Measurements from ENCODE around the gene BAD. TPM values are rescaled to one million over a fixed set of nuclear protein-coding genes. Genes with fewer than 3 reads are reported as not detected.

BAD gene
- total RNA-seq, 1 experiment from 2014 or later = 48.4 TPM

GRCh38 chr11:64232182-64232966 is 52.1 kb downstream of the BAD start:
- DNase-seq (ENCODE audit: low spot score) = no peak
- intact Hi-C loops (cut with micrococcal nuclease; ENCODE audit: unreplicated experiment) = no loop called here
- POLR2A ChIA-PET (ENCODE audit: low non-redundant PET) = no interaction called here
- CTCF ChIA-PET = interaction anchor here (0.8 kb wide), 1 partner anchor 28 kb away, joined by 5 read pairs; no protein-coding TSS in a partner anchor
- peaks cover 21% of the 10 kb centered on the region for H3K4me1 ChIP-seq (ENCODE audit: insufficient read depth, low read length, poor library complexity, severe bottlenecking)
- TF ChIP-seq EZH2 (IDR thresholded peaks at IDR 0.05; ENCODE audit: borderline replicate concordance, low read depth, low read length, poor library complexity, severe bottlenecking) = no peak
- TF ChIP-seq, protein P1, sequence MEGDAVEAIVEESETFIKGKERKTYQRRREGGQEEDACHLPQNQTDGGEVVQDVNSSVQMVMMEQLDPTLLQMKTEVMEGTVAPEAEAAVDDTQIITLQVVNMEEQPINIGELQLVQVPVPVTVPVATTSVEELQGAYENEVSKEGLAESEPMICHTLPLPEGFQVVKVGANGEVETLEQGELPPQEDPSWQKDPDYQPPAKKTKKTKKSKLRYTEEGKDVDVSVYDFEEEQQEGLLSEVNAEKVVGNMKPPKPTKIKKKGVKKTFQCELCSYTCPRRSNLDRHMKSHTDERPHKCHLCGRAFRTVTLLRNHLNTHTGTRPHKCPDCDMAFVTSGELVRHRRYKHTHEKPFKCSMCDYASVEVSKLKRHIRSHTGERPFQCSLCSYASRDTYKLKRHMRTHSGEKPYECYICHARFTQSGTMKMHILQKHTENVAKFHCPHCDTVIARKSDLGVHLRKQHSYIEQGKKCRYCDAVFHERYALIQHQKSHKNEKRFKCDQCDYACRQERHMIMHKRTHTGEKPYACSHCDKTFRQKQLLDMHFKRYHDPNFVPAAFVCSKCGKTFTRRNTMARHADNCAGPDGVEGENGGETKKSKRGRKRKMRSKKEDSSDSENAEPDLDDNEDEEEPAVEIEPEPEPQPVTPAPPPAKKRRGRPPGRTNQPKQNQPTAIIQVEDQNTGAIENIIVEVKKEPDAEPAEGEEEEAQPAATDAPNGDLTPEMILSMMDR (conservative IDR thresholded peaks at IDR 0.05; ENCODE audit: low read depth, low read length) = no peak
- peak overlapping the region; percentile 37 for H3K27ac ChIP-seq (ENCODE audit: low read depth, low read length, poor library complexity, severe bottlenecking)
- BruUV-seq (replicated peaks) = no TSS peak
- no peaks in the 10 kb centered on the region for H3K9me3 ChIP-seq (ENCODE audit: low read depth, low read length, poor library complexity, severe bottlenecking)
- H3K27me3 ChIP-seq (replicated peaks; ENCODE audit: insufficient read depth, low read depth, low read length, poor library complexity) = no peaks in the 10 kb centered on the region
- peaks cover 4% of the 10 kb centered on the region for H3K36me3 ChIP-seq (ENCODE audit: insufficient read depth, low read length, poor library complexity, severe bottlenecking)
- no peak overlapping the region for H3K4me3 ChIP-seq (ENCODE audit: low read depth, low read length, poor library complexity, severe bottlenecking)

DNA sequence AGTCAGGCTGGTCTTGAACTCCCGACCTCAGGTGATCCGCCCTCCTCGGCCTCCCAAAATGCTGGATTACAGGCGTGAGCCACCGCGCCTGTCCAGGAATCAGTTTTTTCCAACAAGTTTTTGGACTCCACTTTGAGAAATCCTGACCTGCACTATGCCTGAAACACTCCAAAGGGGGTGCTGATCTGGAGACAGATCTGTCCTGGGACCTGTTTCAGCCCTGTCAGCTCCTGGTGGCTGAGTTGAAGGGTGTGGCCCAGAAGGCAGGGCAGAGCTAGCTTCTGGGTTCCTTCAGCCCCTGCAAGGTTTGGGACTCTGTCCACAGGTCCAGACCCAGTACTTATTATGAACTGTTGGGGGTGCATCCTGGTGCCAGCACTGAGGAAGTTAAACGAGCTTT is 52.9 kb downstream of the BAD start:
- BruUV-seq (replicated peaks) = no TSS peak
- intact Hi-C loops (cut with micrococcal nuclease; ENCODE audit: unreplicated experiment) = no loop called here
- H3K4me3 ChIP-seq (ENCODE audit: low read depth, low read length, poor library complexity, severe bottlenecking) = no peak overlapping the region
- no peak for TF ChIP-seq EZH2 (IDR thresholded peaks at IDR 0.05; ENCODE audit: borderline replicate concordance, low read depth, low read length, poor library complexity, severe bottlenecking)
- TF ChIP-seq, protein P1 (conservative IDR thresholded peaks at IDR 0.05; ENCODE audit: low read depth, low read length) = no peak
- DNase-seq (ENCODE audit: low spot score) = no peak
- ChIA-PET CTCF (no interaction called here), POLR2A (ENCODE audit: low non-redundant PET) (no interaction called here)
- peaks cover 27% of the 10 kb centered on the region for H3K4me1 ChIP-seq (ENCODE audit: insufficient read depth, low read length, poor library complexity, severe bottlenecking)
- H3K27me3 ChIP-seq (replicated peaks; ENCODE audit: insufficient read depth, low read depth, low read length, poor library complexity) = no peaks in the 10 kb centered on the region
- H3K27ac ChIP-seq (ENCODE audit: low read depth, low read length, poor library complexity, severe bottlenecking) = peak overlapping the region; percentile 37
- H3K36me3 ChIP-seq (ENCODE audit: insufficient read depth, low read length, poor library complexity, severe bottlenecking) = no peaks in the 10 kb centered on the region
- no peaks in the 10 kb centered on the region for H3K9me3 ChIP-seq (ENCODE audit: low read depth, low read length, poor library complexity, severe bottlenecking)

- no peaks in the 10 kb centered on the region for H3K27me3 ChIP-seq (replicated peaks; ENCODE audit: insufficient read depth, low read depth, low read length, poor library complexity)
- no peaks in the 10 kb centered on the region for H3K36me3 ChIP-seq (ENCODE audit: insufficient read depth, low read length, poor library complexity, severe bottlenecking)
- H3K4me3 ChIP-seq (ENCODE audit: low read depth, low read length, poor library complexity, severe bottlenecking) = peak overlapping the region; percentile 54
- no peak for TF ChIP-seq EZH2 (IDR thresholded peaks at IDR 0.05; ENCODE audit: borderline replicate concordance, low read depth, low read length, poor library complexity, severe bottlenecking)
- CTCF ChIA-PET = no interaction called here
- H3K9me3 ChIP-seq (ENCODE audit: low read depth, low read length, poor library complexity, severe bottlenecking) = no peaks in the 10 kb centered on the region
- intact Hi-C loops (cut with micrococcal nuclease; ENCODE audit: unreplicated experiment) = no loop called here
- peak overlapping the region; percentile 70 for H3K27ac ChIP-seq (ENCODE audit: low read depth, low read length, poor library complexity, severe bottlenecking)
- H3K4me1 ChIP-seq (ENCODE audit: insufficient read depth, low read length, poor library complexity, severe bottlenecking) = peaks cover 27% of the 10 kb centered on the region
- no TSS peak for BruUV-seq (replicated peaks)
- POLR2A ChIA-PET (ENCODE audit: low non-redundant PET) = no interaction called here
- DNase-seq (ENCODE audit: low spot score) = no peak
These were observed 53.5 kb downstream of the BAD start for GRCh38 chr11:64230985-64231365.
